Smooth muscle cell (in vitro differentiated cells): ENCODE results near the gene GYG1. TPM values are rescaled to one million over a fixed set of nuclear protein-coding genes. Genes with fewer than 3 reads are reported as not detected.

Experiments
- DNase-seq: peaks from one replicate; lab custom pipeline; 2025; ENCODE audit not compliant: unreplicated experiment; lab: John Stamatoyannopoulos, UW
- H2AFZ ChIP-seq: fragments of 200-600 bp; sonication (generic); 2 replicates; pipeline ENCODE4 v1.6.0; 2016; ENCODE audit warnings: antibody characterized with exemption, low read depth, mild to moderate bottlenecking
- H3F3A ChIP-seq: fragments of 200-600 bp; sonication (generic); 2 replicates; pipeline ENCODE4 v1.6.0; 2017; ENCODE audit warnings: antibody characterized with exemption, low read depth
- H3K27ac ChIP-seq: fragments of 200-600 bp; sonication (generic); 2 replicates; pipeline ENCODE4 v1.5.1; 2016; ENCODE audit warnings: low read depth, mild to moderate bottlenecking
- H3K27me3 ChIP-seq: fragments of 200-600 bp; sonication (generic); 2 replicates; pipeline ENCODE4 v1.6.1; 2016; ENCODE audit warnings: low read depth, mild to moderate bottlenecking
- H3K36me3 ChIP-seq: fragments of 200-600 bp; sonication (generic); 2 replicates; pipeline ENCODE4 v1.5.1; 2016; ENCODE audit warnings: low read depth
- H3K4me1 ChIP-seq: fragments of 200-600 bp; sonication (generic); 2 replicates; pipeline ENCODE4 v1.5.1; 2016; ENCODE audit warnings: low read depth
- H3K4me2 ChIP-seq: fragments of 200-600 bp; sonication (generic); 2 replicates; pipeline ENCODE4 v1.6.0; 2016; ENCODE audit warnings: mild to moderate bottlenecking
- H3K4me3 ChIP-seq: fragments of 200-600 bp; sonication (generic); 2 replicates; pipeline ENCODE4 v1.5.1; 2016; ENCODE audit warnings: mild to moderate bottlenecking
- H3K79me2 ChIP-seq: fragments of 200-600 bp; sonication (generic); 2 replicates; pipeline ENCODE4 v1.6.0; 2016; ENCODE audit warnings: low read depth, mild to moderate bottlenecking
- H3K9ac ChIP-seq: fragments of 200-600 bp; sonication (generic); 2 replicates; pipeline ENCODE4 v1.6.0; 2016; ENCODE audit warnings: low read depth
- H3K9me3 ChIP-seq: fragments of 200-600 bp; sonication (generic); replicated peaks from 2 replicates; pipeline ENCODE4 v1.5.1; 2016; ENCODE audit warnings: low read depth
- H4K20me1 ChIP-seq: fragments of 200-600 bp; sonication (generic); 2 replicates; pipeline ENCODE4 v1.6.0; 2016; ENCODE audit warnings: low read depth
- CTCF ChIP-seq: fragments of 200-600 bp; sonication (generic); IDR thresholded peaks from 2 replicates; pipeline ENCODE4 v1.5.1; 2017; ENCODE audit warnings: borderline replicate concordance, mild to moderate bottlenecking, antibody characterized with exemption; ENCODE audit not compliant: insufficient read depth, poor library complexity, severe bottlenecking
- WGBS: methylation state at CpG from one replicate; pipeline ENCODE4 v1.1.7; 2016; ENCODE audit warnings: low lambda C conversion rate; 5-methylcytosine and 5-hydroxymethylcytosine counted together
- polyA plus RNA-seq: library from polyadenylated mRNA; unstranded; fragments of >200 nt; fragmentation: Nextera tagmentation; extraction: Ambion mirVana; gene quantifications from 2 replicates; pipeline ENCODE4 v1.2.1, GENCODE V29; 2016
- total RNA-seq: library from RNA; depleted of rRNA; stranded (reverse); fragments of >200 nt; gene quantifications from 2 replicates; pipeline ENCODE4 v1.2.3, GENCODE V29; 2014

The GYG1 gene
- total and polyA plus RNA-seq, 2 experiments from 2014 or later, result 13.6 to 29.8 TPM

- no peak for DNase-seq
- H3F3A ChIP-seq, result no peaks in the 10 kb centered on the region
- no peak overlapping the region for H3K27ac ChIP-seq
- no peaks in the 10 kb centered on the region for H3K27me3 ChIP-seq
- no peak overlapping the region for H3K4me3 ChIP-seq
- H3K9ac ChIP-seq, result no peak overlapping the region
- no peaks in the 10 kb centered on the region for H4K20me1 ChIP-seq
- no peaks in the 10 kb centered on the region for H3K4me1 ChIP-seq
- H3K9me3 ChIP-seq, result no peaks in the 10 kb centered on the region
- H3K4me2 ChIP-seq, result no peak overlapping the region
- no peak for TF ChIP-seq CTCF
- H2AFZ ChIP-seq, result no peak overlapping the region
- 93% methylated on average over 3 of the region's 3 CpGs for WGBS
- H3K36me3 ChIP-seq, result peaks cover 9% of the 10 kb centered on the region
- no peaks in the 10 kb centered on the region for H3K79me2 ChIP-seq
Measured at GRCh38 chr3:149020196-149020838, 29.0 kb downstream of the GYG1 start.

GRCh38 chr3:149020839-149021252 is 29.5 kb downstream of the GYG1 start:
- Histone ChIP-seq H3K9me3 (no peaks in the 10 kb centered on the region), H3K79me2 (no peaks in the 10 kb centered on the region), H3K27me3 (no peaks in the 10 kb centered on the region), H3K27ac (no peak overlapping the region), H2AFZ (no peak overlapping the region), H3K4me1 (no peaks in the 10 kb centered on the region), H4K20me1 (no peaks in the 10 kb centered on the region), H3K4me3 (no peak overlapping the region), H3K4me2 (no peak overlapping the region), H3F3A (no peaks in the 10 kb centered on the region), H3K36me3 (peaks cover 13% of the 10 kb centered on the region), H3K9ac (no peak overlapping the region)
- no peak for TF ChIP-seq CTCF
- WGBS, result 90% methylated on average over 4 of the region's 4 CpGs
- no peak for DNase-seq

GRCh38 chr3:149021830-149022229 is 30.5 kb downstream of the GYG1 start:
- no peak for DNase-seq
- Histone ChIP-seq H3K4me2 (no peak overlapping the region), H2AFZ (no peak overlapping the region), H3K27me3 (no peaks in the 10 kb centered on the region), H4K20me1 (no peaks in the 10 kb centered on the region), H3K9me3 (no peaks in the 10 kb centered on the region), H3F3A (no peaks in the 10 kb centered on the region), H3K27ac (no peak overlapping the region), H3K36me3 (peaks cover 15% of the 10 kb centered on the region), H3K4me3 (no peak overlapping the region), H3K79me2 (no peaks in the 10 kb centered on the region), H3K4me1 (no peaks in the 10 kb centered on the region), H3K9ac (no peak overlapping the region)
- TF ChIP-seq CTCF, result no peak
- WGBS, result 46% methylated on average over 1 of the region's 1 CpG

GRCh38 chr3:149023951-149024350 is 32.6 kb downstream of the GYG1 start:
- H3F3A ChIP-seq, result no peaks in the 10 kb centered on the region
- no peak overlapping the region for H3K4me3 ChIP-seq
- H3K79me2 ChIP-seq, result no peaks in the 10 kb centered on the region
- no peak overlapping the region for H3K9ac ChIP-seq
- H2AFZ ChIP-seq, result no peak overlapping the region
- peaks cover 15% of the 10 kb centered on the region for H3K36me3 ChIP-seq
- no peaks in the 10 kb centered on the region for H3K27me3 ChIP-seq
- no peak overlapping the region for H3K4me2 ChIP-seq
- no peak for TF ChIP-seq CTCF
- DNase-seq, result no peak
- no peaks in the 10 kb centered on the region for H3K9me3 ChIP-seq
- no peaks in the 10 kb centered on the region for H3K4me1 ChIP-seq
- no peaks in the 10 kb centered on the region for H4K20me1 ChIP-seq
- WGBS, result 91% methylated on average over 3 of the region's 3 CpGs
- no peak overlapping the region for H3K27ac ChIP-seq
